H1 (cell line): ENCODE measurements around the gene PATJ. TPM values are rescaled to one million over a fixed set of nuclear protein-coding genes. Genes with fewer than 3 reads are reported as not detected.

Experiments
- CTCF ChIA-PET: fragments of 300-600 bp; sonication (Branson Sonifier 250); formaldehyde crosslinking; loops from one replicate; lab custom pipeline; 2021; ENCODE audit not compliant: partially characterized antibody; lab: Charles Lee
- POLR2A ChIA-PET: fragments of 300-600 bp; sonication (Branson Sonifier 250); formaldehyde crosslinking; loops from one replicate; lab custom pipeline; 2021; ENCODE audit warnings: inconsistent platforms; ENCODE audit not compliant: partially characterized antibody; lab: Charles Lee
- DNase-seq, 2 experiments: peaks; one replicate each; pipeline versions ENCODE4 v3.0.0 to v3.0.0-alpha.2; 2010 to 2022; ENCODE audit warnings: low spot score in 2 of 2, low read depth in 1 of 2, mixed read lengths in 1 of 2
- FAIRE-seq: peaks from 2 replicates; lab custom pipeline; 2011; peaks lifted over from hg19 to GRCh38; lab: Jason Lieb, UNC
- H2AFZ ChIP-seq: 2 replicates; pipeline ENCODE4 v1.8.1; 2012; ENCODE audit warnings: low read length, inconsistent platforms
- H2AK5ac ChIP-seq: 2 replicates; pipeline ENCODE4 v1.6.1; 2013; ENCODE audit warnings: low read depth, low read length
- H2BK120ac ChIP-seq: replicated peaks from 2 replicates; pipeline ENCODE3; 2013; ENCODE audit warnings: low read depth, low read length, inconsistent platforms
- H2BK12ac ChIP-seq: 2 replicates; pipeline ENCODE4 v1.6.1; 2013; ENCODE audit warnings: low read depth, low read length
- H2BK15ac ChIP-seq: 2 replicates; pipeline ENCODE4 v1.6.1; 2013; ENCODE audit warnings: low read length
- H2BK20ac ChIP-seq: 2 replicates; pipeline ENCODE4 v1.6.1; 2013; ENCODE audit warnings: low read length
- H2BK5ac ChIP-seq: 2 replicates; pipeline ENCODE4 v1.6.1; 2013; ENCODE audit warnings: low read depth, low read length
- H3K14ac ChIP-seq: 2 replicates; pipeline ENCODE4 v1.6.1; 2013; ENCODE audit warnings: inconsistent platforms; ENCODE audit not compliant: insufficient read length
- H3K18ac ChIP-seq: 2 replicates; pipeline ENCODE4 v1.6.1; 2013; ENCODE audit warnings: low read length; ENCODE audit errors: extremely low read depth
- H3K23ac ChIP-seq: 2 replicates; pipeline ENCODE4 v1.6.1; 2013; ENCODE audit warnings: inconsistent platforms; ENCODE audit not compliant: insufficient read length
- H3K23me2 ChIP-seq: 2 replicates; pipeline ENCODE4 v1.6.1; 2013; ENCODE audit warnings: low read depth, low read length
- H3K27ac ChIP-seq: 2 replicates; pipeline ENCODE4 v1.6.1; 2011; ENCODE audit warnings: low read depth, low read length, inconsistent platforms
- H3K27me3 ChIP-seq, 4 experiments: replicated peaks in 1 of 4; 1 replicate in 1 of 4; 2 replicates in 3 of 4; pipeline versions ENCODE4 v1.6.1 to v1.8.1; 2011 to 2013; ENCODE audit warnings: low read length in 3 of 4, mild to moderate bottlenecking in 3 of 4, inconsistent platforms in 2 of 4, mixed read lengths in 2 of 4, moderate library complexity in 1 of 4; ENCODE audit not compliant: control insufficient read depth in 3 of 4, insufficient read depth in 3 of 4; ENCODE audit errors: extremely low read depth in 1 of 4
- H3K36me3 ChIP-seq, 4 experiments: 2 replicates each; pipeline versions ENCODE4 v1.6.1 to v1.8.1; 2011 to 2013; ENCODE audit warnings: mild to moderate bottlenecking in 4 of 4, low read length in 3 of 4, moderate library complexity in 2 of 4, control low read depth in 1 of 4, inconsistent platforms in 1 of 4; ENCODE audit not compliant: insufficient read depth in 4 of 4, control insufficient read depth in 2 of 4
- H3K4ac ChIP-seq: replicated peaks from 2 replicates; pipeline ENCODE3; 2013; ENCODE audit warnings: low read length, low read depth, mixed read lengths, inconsistent platforms; ENCODE audit not compliant: insufficient read length
- H3K4me1 ChIP-seq, 4 experiments: replicated peaks in 1 of 4; 1 replicate in 1 of 4; 2 replicates in 3 of 4; pipeline versions ENCODE4 v1.6.1 to v1.8.1; 2011 to 2013; ENCODE audit warnings: low read length in 3 of 4, inconsistent platforms in 2 of 4, mixed read lengths in 1 of 4; ENCODE audit not compliant: insufficient read depth in 4 of 4, control insufficient read depth in 3 of 4
- H3K4me2 ChIP-seq, 2 experiments: 2 replicates each; pipeline versions ENCODE4 v1.6.1 to v1.8.1; 2011 to 2013; ENCODE audit warnings: low read depth in 2 of 2, low read length in 2 of 2, control low read depth in 1 of 2, inconsistent platforms in 1 of 2, mild to moderate bottlenecking in 1 of 2; ENCODE audit not compliant: insufficient read depth in 1 of 2
- H3K4me3 ChIP-seq, 4 experiments: fragments of 200-600, 300-600 bp in 1 of 4; sonication (generic), shearing (Covaris generic), sonication (Bioruptor Twin) in 1 of 4; 2 replicates each; pipeline versions ENCODE4 v1.5.1 to v1.8.1; 2011 to 2016; ENCODE audit warnings: low read length in 4 of 4, low read depth in 3 of 4, control low read depth in 2 of 4, inconsistent platforms in 2 of 4, mild to moderate bottlenecking in 2 of 4, mixed read lengths in 1 of 4, moderate library complexity in 1 of 4; ENCODE audit not compliant: insufficient read depth in 2 of 4; ENCODE audit errors: extremely low read depth in 1 of 4
- H3K56ac ChIP-seq: replicated peaks from 2 replicates; pipeline ENCODE3; 2013; ENCODE audit warnings: low read depth, mild to moderate bottlenecking, mixed read lengths, low read length, inconsistent platforms; ENCODE audit not compliant: insufficient read length
- H3K79me1 ChIP-seq: 2 replicates; pipeline ENCODE4 v1.6.1; 2013; ENCODE audit warnings: low read depth, low read length, control low read depth
- H3K79me2 ChIP-seq, 2 experiments: 2 replicates each; pipeline versions ENCODE4 v1.6.1 to v1.8.1; 2012 to 2013; ENCODE audit warnings: low read length in 2 of 2, mild to moderate bottlenecking in 2 of 2, inconsistent platforms in 1 of 2; ENCODE audit not compliant: insufficient read depth in 2 of 2, control insufficient read depth in 1 of 2
- H3K9ac ChIP-seq, 4 experiments: replicated peaks in 1 of 4; 1 replicate in 1 of 4; 2 replicates in 3 of 4; pipeline versions ENCODE4 v1.6.1 to v1.8.1; 2011 to 2013; ENCODE audit warnings: low read depth in 3 of 4, low read length in 3 of 4, control low read depth in 2 of 4, mild to moderate bottlenecking in 2 of 4, moderate library complexity in 2 of 4, inconsistent platforms in 1 of 4; ENCODE audit errors: extremely low read depth in 1 of 4
- H3K9me3 ChIP-seq, 2 experiments: 2 replicates each; pipeline versions ENCODE4 v1.6.1 to v1.8.1; 2012 to 2013; ENCODE audit warnings: mild to moderate bottlenecking in 2 of 2, moderate library complexity in 2 of 2, control low read depth in 1 of 2, inconsistent platforms in 1 of 2, low read depth in 1 of 2, low read length in 1 of 2, mixed read lengths in 1 of 2; ENCODE audit not compliant: insufficient read depth in 2 of 2
- H4K20me1 ChIP-seq, 2 experiments: replicated peaks in 1 of 2; 2 replicates each; pipeline versions ENCODE3 to v1.8.1; 2011 to 2013; ENCODE audit warnings: inconsistent platforms in 2 of 2, low read length in 2 of 2, mild to moderate bottlenecking in 1 of 2; ENCODE audit not compliant: insufficient read depth in 2 of 2, control insufficient read depth in 1 of 2
- H4K5ac ChIP-seq: 2 replicates; pipeline ENCODE4 v1.6.1; 2013; ENCODE audit warnings: low read length, low read depth, mixed read lengths, inconsistent platforms; ENCODE audit not compliant: insufficient read length
- H4K8ac ChIP-seq: 2 replicates; pipeline ENCODE4 v1.8.0; 2013; ENCODE audit warnings: mild to moderate bottlenecking, moderate library complexity, low read length, inconsistent platforms; ENCODE audit not compliant: insufficient read depth; ENCODE audit errors: extremely low read depth
- H4K91ac ChIP-seq: replicated peaks from 2 replicates; pipeline ENCODE3; 2013; ENCODE audit warnings: low read length, mixed read lengths, inconsistent platforms; ENCODE audit not compliant: insufficient read length
- BACH1 ChIP-seq: IDR thresholded peaks from 2 replicates; pipeline ENCODE4 v1.6.1; 2012; ENCODE audit warnings: low read length, improper control_type of control experiment
- CEBPB ChIP-seq: IDR thresholded peaks from 2 replicates; pipeline ENCODE4 v1.6.1; 2012; ENCODE audit warnings: low read depth, low read length
- EZH2 ChIP-seq: fragments of 200-600 bp; sonication (generic); IDR thresholded peaks from 2 replicates; pipeline ENCODE4 v1.7.1; 2012; ENCODE audit warnings: low read depth, mild to moderate bottlenecking, moderate library complexity, low read length, inconsistent platforms; ENCODE audit not compliant: severe bottlenecking
- FOSL1 ChIP-seq: IDR thresholded peaks from 2 replicates; pipeline ENCODE4 v1.6.1; 2011; ENCODE audit warnings: mild to moderate bottlenecking, low read depth, low read length, moderate library complexity; ENCODE audit not compliant: insufficient read depth
- GABPA ChIP-seq: IDR thresholded peaks from 2 replicates; pipeline ENCODE4 v1.6.1; 2011; ENCODE audit warnings: mild to moderate bottlenecking, low read length, moderate library complexity, borderline replicate concordance; ENCODE audit not compliant: insufficient read depth
- JUN ChIP-seq: IDR thresholded peaks from 2 replicates; pipeline ENCODE4 v1.6.1; 2011; ENCODE audit warnings: low read depth, mild to moderate bottlenecking, improper control_type of control experiment, low read length
- KDM4A ChIP-seq: IDR thresholded peaks from one replicate; pipeline ENCODE4 v1.7.1; 2012; ENCODE audit warnings: low read depth, mild to moderate bottlenecking, moderate library complexity, low read length, inconsistent platforms; ENCODE audit not compliant: severe bottlenecking
- RNF2 ChIP-seq: fragments of 200-900, 300-1000 bp; sonication (generic); IDR thresholded peaks from 2 replicates; pipeline ENCODE4 v1.7.1; 2016; ENCODE audit warnings: borderline replicate concordance, low read depth, mild to moderate bottlenecking, antibody characterized with exemption, low read length; ENCODE audit not compliant: poor library complexity, severe bottlenecking; ENCODE audit errors: missing control alignments
- SIRT6 ChIP-seq: IDR thresholded peaks from one replicate; pipeline ENCODE4 v1.7.1; 2012; ENCODE audit warnings: low read length, inconsistent platforms
- SP4 ChIP-seq: IDR thresholded peaks from 2 replicates; pipeline ENCODE4 v1.6.1; 2012; ENCODE audit warnings: low read length, inconsistent platforms
- TAF1 ChIP-seq: IDR thresholded peaks from 2 replicates; pipeline ENCODE4 v1.6.1; 2011; ENCODE audit warnings: mild to moderate bottlenecking, low read depth, low read length
- TEAD4 ChIP-seq: IDR thresholded peaks from 2 replicates; pipeline ENCODE4 v1.6.1; 2012; ENCODE audit warnings: low read depth, low read length, inconsistent platforms, mixed read lengths
- WGBS, 2 experiments: shearing (Covaris generic) in 1 of 2; methylation state at CpG; one replicate each; pipeline versions ENCODE4 v1.1.6 to v1.1.7; 2013 to 2015; ENCODE audit warnings: low lambda C conversion rate in 2 of 2, mixed read lengths in 2 of 2, inconsistent platforms in 1 of 2, low coverage in 1 of 2, missing lambda C conversion rate in 1 of 2; ENCODE audit not compliant: insufficient replicate concordance in 2 of 2, insufficient coverage in 1 of 2, insufficient read length in 1 of 2; ENCODE audit errors: extremely low coverage in 1 of 2, missing lambda C conversion rate in 1 of 2; 5-methylcytosine and 5-hydroxymethylcytosine counted together
- polyA plus RNA-seq, 7 experiments: library from polyadenylated mRNA; depleted of rRNA in 3 of 7; stranded (reverse) in 5 of 7; unstranded in 2 of 7; fragments of >200 nt in 5 of 7; fragments of 200-250 nt in 2 of 7; gene quantifications; 1 replicate in 5 of 7; 2 replicates in 1 of 7; 4 replicates in 1 of 7; pipeline versions ENCODE4 v1.2.1 to v1.2.3, GENCODE V29; 2011 to 2013; ENCODE audit warnings: missing spikeins in 2 of 7, mixed read lengths in 2 of 7
- total RNA-seq: library from RNA; stranded (reverse); fragmentation: NEBNext Ultra II Directional; extraction: Animal tissue kit (Norgen Biotek cat#: 25700); gene quantifications from 2 replicates; pipeline ENCODE4 v1.2.1, GENCODE V29; 2021

The PATJ gene
- total and polyA plus RNA-seq, 2 of the 8 experiments (the other 6 are each of a cell fraction or from before 2014, with no cell fraction given): 8.2 to 55.6 TPM

DNA sequence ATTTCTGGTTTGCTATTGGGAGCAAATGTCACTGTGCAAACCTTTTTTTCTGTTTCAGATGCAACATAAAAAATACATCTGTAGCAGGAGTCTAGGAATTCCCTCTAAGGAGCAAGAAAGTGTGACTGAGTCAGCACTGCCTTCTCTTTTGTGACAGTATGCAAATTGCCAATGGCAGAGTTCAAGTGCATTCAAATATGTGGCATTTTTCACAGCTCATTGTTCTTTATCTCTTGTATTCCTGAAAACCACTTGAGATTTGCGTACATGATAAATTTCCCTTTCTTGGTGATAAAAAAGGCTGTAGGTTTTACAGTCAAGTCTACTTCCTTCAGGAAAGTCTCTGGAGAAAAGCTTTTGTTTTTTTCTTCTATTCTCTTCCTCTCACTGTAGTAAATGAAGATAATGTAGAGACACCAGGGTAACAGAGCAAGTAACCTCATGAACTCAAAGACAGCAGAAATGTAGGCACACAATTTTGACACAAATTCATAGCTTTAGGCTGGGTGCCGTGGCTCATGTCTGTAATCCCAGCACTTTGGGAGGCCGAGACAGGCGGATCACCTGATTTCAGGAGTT is 322.6 kb downstream of the PATJ start:
- Histone ChIP-seq H2AFZ (no peak overlapping the region), H4K5ac (no peak overlapping the region), H3K9me3 (peaks cover 7% of the 10 kb centered on the region in 2 experiments; a peak in 2 of 4 replicates), H2BK20ac (no peak overlapping the region), H2BK15ac (no peak overlapping the region), H3K23me2 (no peaks in the 10 kb centered on the region), H2AK5ac (no peak overlapping the region), H3K4ac (no peak overlapping the region), H3K23ac (no peak overlapping the region), H2BK5ac (no peak overlapping the region), H2BK12ac (no peak overlapping the region), H3K27me3 (no peaks in the 10 kb centered on the region), H3K79me1 (no peaks in the 10 kb centered on the region), H3K9ac (no peak overlapping the region), H3K36me3 (peaks cover 0 to 6% (median 0%) of the 10 kb centered on the region in 4 experiments; a peak in 1 of 8 replicates), H3K4me2 (no peak overlapping the region), H4K8ac (no peak overlapping the region), H3K56ac (no peak overlapping the region), H3K14ac (no peak overlapping the region), H3K18ac (no peak overlapping the region), H4K20me1 (peaks cover 0 to 1% of the 10 kb centered on the region in 2 experiments), H3K4me3 (no peak overlapping the region), H3K27ac (no peak overlapping the region), H4K91ac (no peak overlapping the region), H3K79me2 (no peaks in the 10 kb centered on the region), H3K4me1 (0 out of 7 replicates have a peak, but pooled peaks cover 0 to 2% (median 0%) of the 10 kb centered on the region in 4 experiments), H2BK120ac (no peak overlapping the region)
- ChIA-PET POLR2A (interaction anchor here (1.2 kb wide), 1 partner anchor 13 kb away, joined by 4 read pairs; no protein-coding TSS in a partner anchor), CTCF (interaction anchor here (0.6 to 1.9 kb wide), 10 partner anchors 9 to 122 kb away, joined by 3 to 7 read pairs (median 3); no protein-coding TSS in a partner anchor)
- DNase-seq (no peak), FAIRE-seq (no peak)
- 89% methylated on average over 4 of the region's 4 CpGs; no CpG with 5 or more reads in 1 of the 2 experiments for WGBS, 2 experiments
- TF ChIP-seq SP4 (no peak), JUN (no peak), RNF2 (no peak), BACH1 (no peak), SIRT6 (no peak), CEBPB (no peak), FOSL1 (no peak), TEAD4 (no peak), TAF1 (no peak), GABPA (no peak), EZH2 (no peak), KDM4A (no peak)
